ENCODE data around the gene HNF4A.

HNF4A gene

GRCh38 chr20:44406572-44407137, 51.2 kb downstream of the HNF4A start:
- no peak for DNase-seq (ENCODE audit: low spot score)

- DNase-seq (ENCODE audit: low spot score) = no peak
Measured at GRCh38 chr20:44407402-44408184, 52.1 kb downstream of the HNF4A start.

GRCh38 chr20:44409132-44409600, 53.7 kb downstream of the HNF4A start:
- no peak for DNase-seq (ENCODE audit: low spot score)

- DNase-seq (ENCODE audit: low spot score) = no peak
Measured at GRCh38 chr20:44410583-44411019, 55.1 kb downstream of the HNF4A start.

- DNase-seq (ENCODE audit: low spot score) = peak; percentile 90
Measured at GRCh38 chr20:44411020-44411756, 55.7 kb downstream of the HNF4A start.

GRCh38 chr20:44411757-44412401, 56.4 kb downstream of the HNF4A start:
- DNase-seq (ENCODE audit: low spot score) = no peak

- no peak for DNase-seq (ENCODE audit: low spot score)
Measured at GRCh38 chr20:44412402-44413144, 57.1 kb downstream of the HNF4A start.

- no peak for DNase-seq (ENCODE audit: low spot score)
Measured at GRCh38 chr20:44413575-44414345, 58.3 kb downstream of the HNF4A start.

GRCh38 chr20:44414346-44414714, 58.8 kb downstream of the HNF4A start:
- DNase-seq (ENCODE audit: low spot score) = no peak

- DNase-seq (ENCODE audit: low spot score) = no peak
Measured at GRCh38 chr20:44414808-44415207, 59.3 kb downstream of the HNF4A start.

GRCh38 chr20:44415833-44416715, 60.6 kb downstream of the HNF4A start:
- no peak for DNase-seq (ENCODE audit: low spot score)

GRCh38 chr20:44418069-44418905, 62.8 kb downstream of the HNF4A start:
- no peak for DNase-seq (ENCODE audit: low spot score)

GRCh38 chr20:44419131-44419844, 63.8 kb downstream of the HNF4A start:
- DNase-seq (ENCODE audit: low spot score) = peak; percentile 49

GRCh38 chr20:44420497-44420896, 65.0 kb downstream of the HNF4A start:
- no peak for DNase-seq (ENCODE audit: low spot score)

- no peak for DNase-seq (ENCODE audit: low spot score)
Measured at GRCh38 chr20:44422083-44422482, 66.6 kb downstream of the HNF4A start.

GRCh38 chr20:44423480-44423879, 68.0 kb downstream of the HNF4A start:
- no peak for DNase-seq (ENCODE audit: low spot score)

GRCh38 chr20:44424039-44424495, 68.6 kb downstream of the HNF4A start:
- DNase-seq (ENCODE audit: low spot score) = no peak

- DNase-seq (ENCODE audit: low spot score) = no peak
Measured at GRCh38 chr20:44425923-44426322, 70.4 kb downstream of the HNF4A start.

All from HuH-7.5 (cell line).